ENCODE data around the gene NR1D1. TPM values are rescaled to one million over a fixed set of nuclear protein-coding genes. Genes with fewer than 3 reads are reported as not detected.

NR1D1 gene
- total and polyA plus RNA-seq, 2 of the 13 experiments (the other 11 are each of a cell fraction or from before 2014, with no cell fraction given), result 2.1 to 2.7 TPM

GRCh38 chr17:40122136-40122998 is 22.0 kb upstream of the NR1D1 start (continued):
- TF ChIP-seq TBL1XR1 (IDR thresholded peaks at IDR 0.05; ENCODE audit: borderline replicate concordance, low read length, partially characterized antibody), result no peak
- no peak for TF ChIP-seq TCF12 (IDR thresholded peaks at IDR 0.05)
- TF ChIP-seq TCF12 (CRISPR knock-in tag; IDR thresholded peaks at IDR 0.05), result 0 out of 2 replicates have a peak, but pooled peaks have one; percentile 42
- TF ChIP-seq, protein P1, sequence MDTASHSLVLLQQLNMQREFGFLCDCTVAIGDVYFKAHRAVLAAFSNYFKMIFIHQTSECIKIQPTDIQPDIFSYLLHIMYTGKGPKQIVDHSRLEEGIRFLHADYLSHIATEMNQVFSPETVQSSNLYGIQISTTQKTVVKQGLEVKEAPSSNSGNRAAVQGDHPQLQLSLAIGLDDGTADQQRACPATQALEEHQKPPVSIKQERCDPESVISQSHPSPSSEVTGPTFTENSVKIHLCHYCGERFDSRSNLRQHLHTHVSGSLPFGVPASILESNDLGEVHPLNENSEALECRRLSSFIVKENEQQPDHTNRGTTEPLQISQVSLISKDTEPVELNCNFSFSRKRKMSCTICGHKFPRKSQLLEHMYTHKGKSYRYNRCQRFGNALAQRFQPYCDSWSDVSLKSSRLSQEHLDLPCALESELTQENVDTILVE (CRISPR knock-in tag; IDR thresholded peaks at IDR 0.05), result peak; percentile 3; the same call in 1 of the 2 replicates
- peak; percentile 31 for TF ChIP-seq IKZF4 (CRISPR knock-in tag; IDR thresholded peaks at IDR 0.05; ENCODE audit: borderline replicate concordance, low read depth, not compliant biosample characterization)
- 0 out of 2 replicates have a peak, but pooled peaks have one; percentile 39 for TF ChIP-seq KDM5B (CRISPR knock-in tag; IDR thresholded peaks at IDR 0.05; ENCODE audit: borderline replicate concordance)
- no peak for TF ChIP-seq GMEB2 (CRISPR knock-in tag; IDR thresholded peaks at IDR 0.05; ENCODE audit: low read depth)
- TF ChIP-seq ZNF639 (CRISPR knock-in tag; conservative IDR thresholded peaks at IDR 0.05), result 0 out of 2 replicates have a peak, but pooled peaks have one; percentile 8
- TF ChIP-seq JUNB (CRISPR knock-in tag; IDR thresholded peaks at IDR 0.05; ENCODE audit: borderline replicate concordance), result no peak
- no peak for TF ChIP-seq SP5 (CRISPR knock-in tag; IDR thresholded peaks at IDR 0.05; ENCODE audit: borderline replicate concordance, low read depth)
- TF ChIP-seq HDAC1 (CRISPR knock-in tag; IDR thresholded peaks at IDR 0.05), result 0 out of 2 replicates have a peak, but pooled peaks have one; percentile 25
- TF ChIP-seq ZNF17 (CRISPR knock-in tag; IDR thresholded peaks at IDR 0.05), result no peak
- TF ChIP-seq, protein P2, sequence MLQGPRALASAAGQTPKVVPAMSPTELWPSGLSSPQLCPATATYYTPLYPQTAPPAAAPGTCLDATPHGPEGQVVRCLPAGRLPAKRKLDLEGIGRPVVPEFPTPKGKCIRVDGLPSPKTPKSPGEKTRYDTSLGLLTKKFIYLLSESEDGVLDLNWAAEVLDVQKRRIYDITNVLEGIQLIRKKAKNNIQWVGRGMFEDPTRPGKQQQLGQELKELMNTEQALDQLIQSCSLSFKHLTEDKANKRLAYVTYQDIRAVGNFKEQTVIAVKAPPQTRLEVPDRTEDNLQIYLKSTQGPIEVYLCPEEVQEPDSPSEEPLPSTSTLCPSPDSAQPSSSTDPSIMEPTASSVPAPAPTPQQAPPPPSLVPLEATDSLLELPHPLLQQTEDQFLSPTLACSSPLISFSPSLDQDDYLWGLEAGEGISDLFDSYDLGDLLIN (CRISPR knock-in tag; IDR thresholded peaks at IDR 0.05; ENCODE audit: borderline replicate concordance), result no peak
- TF ChIP-seq ZBTB44 (CRISPR knock-in tag; IDR thresholded peaks at IDR 0.05), result no peak
- TF ChIP-seq, protein P3, sequence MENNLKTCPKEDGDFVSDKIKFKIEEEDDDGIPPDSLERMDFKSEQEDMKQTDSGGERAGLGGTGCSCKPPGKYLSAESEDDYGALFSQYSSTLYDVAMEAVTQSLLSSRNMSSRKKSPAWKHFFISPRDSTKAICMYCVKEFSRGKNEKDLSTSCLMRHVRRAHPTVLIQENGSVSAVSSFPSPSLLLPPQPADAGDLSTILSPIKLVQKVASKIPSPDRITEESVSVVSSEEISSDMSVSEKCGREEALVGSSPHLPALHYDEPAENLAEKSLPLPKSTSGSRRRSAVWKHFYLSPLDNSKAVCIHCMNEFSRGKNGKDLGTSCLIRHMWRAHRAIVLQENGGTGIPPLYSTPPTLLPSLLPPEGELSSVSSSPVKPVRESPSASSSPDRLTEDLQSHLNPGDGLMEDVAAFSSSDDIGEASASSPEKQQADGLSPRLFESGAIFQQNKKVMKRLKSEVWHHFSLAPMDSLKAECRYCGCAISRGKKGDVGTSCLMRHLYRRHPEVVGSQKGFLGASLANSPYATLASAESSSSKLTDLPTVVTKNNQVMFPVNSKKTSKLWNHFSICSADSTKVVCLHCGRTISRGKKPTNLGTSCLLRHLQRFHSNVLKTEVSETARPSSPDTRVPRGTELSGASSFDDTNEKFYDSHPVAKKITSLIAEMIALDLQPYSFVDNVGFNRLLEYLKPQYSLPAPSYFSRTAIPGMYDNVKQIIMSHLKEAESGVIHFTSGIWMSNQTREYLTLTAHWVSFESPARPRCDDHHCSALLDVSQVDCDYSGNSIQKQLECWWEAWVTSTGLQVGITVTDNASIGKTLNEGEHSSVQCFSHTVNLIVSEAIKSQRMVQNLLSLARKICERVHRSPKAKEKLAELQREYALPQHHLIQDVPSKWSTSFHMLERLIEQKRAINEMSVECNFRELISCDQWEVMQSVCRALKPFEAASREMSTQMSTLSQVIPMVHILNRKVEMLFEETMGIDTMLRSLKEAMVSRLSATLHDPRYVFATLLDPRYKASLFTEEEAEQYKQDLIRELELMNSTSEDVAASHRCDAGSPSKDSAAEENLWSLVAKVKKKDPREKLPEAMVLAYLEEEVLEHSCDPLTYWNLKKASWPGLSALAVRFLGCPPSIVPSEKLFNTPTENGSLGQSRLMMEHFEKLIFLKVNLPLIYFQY (CRISPR knock-in tag; IDR thresholded peaks at IDR 0.05; ENCODE audit: borderline replicate concordance), result peak; percentile 4; the same call in 1 of the 2 replicates
- TF ChIP-seq SRSF9 (IDR thresholded peaks at IDR 0.05; ENCODE audit: borderline replicate concordance, insufficient read depth, low read depth, low read length, poor library complexity, severe bottlenecking), result no peak
